Measurements from ENCODE around the gene JARID2.

- TF ChIP-seq GATA2 (IDR thresholded peaks at IDR 0.05; ENCODE audit: low read depth, low read length), result no peak
- no peak for TF ChIP-seq GATA3 (IDR thresholded peaks at IDR 0.05; ENCODE audit: low read depth, low read length)
Measured at GRCh38 chr6:15269619-15270018, 23.8 kb downstream of the JARID2 start.

Data from SH-SY5Y (cell line).